IPS-15b (cell line): ENCODE results near the gene NOTCH4.

ENCODE experiments used
- H3K27me3 ChIP-seq: one replicate; pipeline ENCODE4 v1.6.1; 2013; ENCODE audit warnings: low read length; ENCODE audit not compliant: control insufficient read depth, insufficient read depth
- H3K36me3 ChIP-seq: one replicate; pipeline ENCODE4 v1.6.1; 2013; ENCODE audit warnings: low read length; ENCODE audit not compliant: control insufficient read depth, insufficient read depth
- H3K4me1 ChIP-seq: one replicate; pipeline ENCODE4 v1.6.1; 2013; ENCODE audit warnings: mild to moderate bottlenecking, low read length; ENCODE audit not compliant: control insufficient read depth, insufficient read depth
- H3K4me3 ChIP-seq: one replicate; pipeline ENCODE4 v1.5.1; 2013; ENCODE audit warnings: low read depth, low read length
- H3K9ac ChIP-seq: one replicate; pipeline ENCODE4 v1.6.1; 2013; ENCODE audit warnings: low read depth, mild to moderate bottlenecking, low read length
- H3K9me3 ChIP-seq: one replicate; pipeline ENCODE4 v1.6.1; 2013; ENCODE audit warnings: mild to moderate bottlenecking, low read length; ENCODE audit not compliant: control insufficient read depth, insufficient read depth

The NOTCH4 gene

GRCh38 chr6:32164295-32164694, 59.6 kb downstream of the NOTCH4 start, which contains the start of gene EGFL8:
Gene EGFL8, plus strand, starts transcription at chr6:32164595. Its CDS starts 1,571 bp downstream, at chr6:32166166.
- peaks cover 7% of the 10 kb centered on the region for H3K36me3 ChIP-seq
- H3K4me3 ChIP-seq = no peak within 1 kb of the TSS
- H3K27me3 ChIP-seq = no peaks in the 10 kb centered on the region
- no peaks in the 10 kb centered on the region for H3K9me3 ChIP-seq
- peaks cover 7% of the 10 kb centered on the region for H3K4me1 ChIP-seq
- H3K9ac ChIP-seq = no peak within 1 kb of the TSS

DNA sequence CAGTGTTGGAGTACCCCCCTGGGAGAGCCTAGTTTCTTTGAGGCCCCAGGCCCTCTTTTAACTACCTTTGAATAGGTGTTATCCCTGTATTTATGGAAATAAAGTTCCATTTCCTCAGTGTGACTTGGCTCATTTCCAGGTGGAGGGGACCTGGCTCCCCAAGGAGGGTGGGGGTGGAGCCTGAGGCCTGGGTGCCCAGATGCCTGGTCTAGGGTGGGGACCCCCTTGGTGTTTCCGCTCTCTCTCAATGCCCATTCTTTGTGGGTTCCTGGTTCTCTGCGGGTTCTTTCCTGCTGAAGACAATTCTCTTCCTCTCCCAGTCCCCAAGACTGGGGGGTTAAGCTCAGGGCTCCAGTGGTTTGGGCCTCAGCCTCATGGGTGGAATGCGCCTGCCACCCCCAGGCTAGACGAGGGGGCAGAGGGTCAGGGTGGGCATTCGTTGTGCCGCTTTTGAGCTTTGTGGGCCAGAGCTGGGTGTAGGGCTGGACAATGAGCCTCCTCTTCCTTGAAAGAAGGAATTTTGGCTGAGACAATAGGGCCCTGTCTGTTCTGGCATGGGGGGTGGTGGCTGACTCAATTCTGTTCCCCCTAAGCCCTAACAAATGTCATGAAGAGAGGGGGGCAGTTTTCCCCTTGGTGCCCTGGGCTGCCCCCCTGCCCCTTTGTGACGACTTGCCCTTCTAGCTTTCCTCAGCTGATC, 60.2 kb downstream of the NOTCH4 start:
- Histone ChIP-seq H3K27me3 (no peaks in the 10 kb centered on the region), H3K9ac (no peak overlapping the region), H3K36me3 (peaks cover 4% of the 10 kb centered on the region), H3K4me3 (no peak overlapping the region), H3K9me3 (no peaks in the 10 kb centered on the region), H3K4me1 (peaks cover 7% of the 10 kb centered on the region)

DNA sequence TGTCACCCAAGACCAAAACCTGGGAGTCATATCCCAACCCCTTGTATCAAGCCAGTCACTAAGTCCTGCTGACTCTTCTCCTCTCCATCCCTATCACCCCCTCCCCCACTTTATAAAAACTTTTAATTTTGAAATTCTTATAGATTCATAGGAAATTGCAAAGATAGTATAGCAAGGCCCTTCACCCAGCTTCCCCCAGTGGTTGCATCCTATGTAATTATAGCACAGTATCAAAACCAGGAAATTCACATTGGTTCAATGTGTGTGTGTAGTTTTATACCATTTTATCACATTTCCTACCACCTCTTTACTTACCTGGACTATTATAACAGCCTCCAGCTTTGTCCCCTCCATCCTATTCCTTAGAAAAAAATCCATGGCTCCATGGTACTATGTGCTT, 65.8 kb downstream of the NOTCH4 start:
- no peak overlapping the region for H3K4me3 ChIP-seq
- no peak overlapping the region for H3K9ac ChIP-seq
- H3K36me3 ChIP-seq = peaks cover 12% of the 10 kb centered on the region
- no peaks in the 10 kb centered on the region for H3K9me3 ChIP-seq
- H3K4me1 ChIP-seq = peaks cover 3% of the 10 kb centered on the region
- H3K27me3 ChIP-seq = peaks cover 2% of the 10 kb centered on the region

GRCh38 chr6:32156891-32157290, 67.0 kb downstream of the NOTCH4 start:
- Histone ChIP-seq H3K9ac (no peak overlapping the region), H3K36me3 (peaks cover 9% of the 10 kb centered on the region), H3K27me3 (peaks cover 14% of the 10 kb centered on the region), H3K4me1 (peaks cover 13% of the 10 kb centered on the region), H3K9me3 (no peaks in the 10 kb centered on the region), H3K4me3 (no peak overlapping the region)

DNA sequence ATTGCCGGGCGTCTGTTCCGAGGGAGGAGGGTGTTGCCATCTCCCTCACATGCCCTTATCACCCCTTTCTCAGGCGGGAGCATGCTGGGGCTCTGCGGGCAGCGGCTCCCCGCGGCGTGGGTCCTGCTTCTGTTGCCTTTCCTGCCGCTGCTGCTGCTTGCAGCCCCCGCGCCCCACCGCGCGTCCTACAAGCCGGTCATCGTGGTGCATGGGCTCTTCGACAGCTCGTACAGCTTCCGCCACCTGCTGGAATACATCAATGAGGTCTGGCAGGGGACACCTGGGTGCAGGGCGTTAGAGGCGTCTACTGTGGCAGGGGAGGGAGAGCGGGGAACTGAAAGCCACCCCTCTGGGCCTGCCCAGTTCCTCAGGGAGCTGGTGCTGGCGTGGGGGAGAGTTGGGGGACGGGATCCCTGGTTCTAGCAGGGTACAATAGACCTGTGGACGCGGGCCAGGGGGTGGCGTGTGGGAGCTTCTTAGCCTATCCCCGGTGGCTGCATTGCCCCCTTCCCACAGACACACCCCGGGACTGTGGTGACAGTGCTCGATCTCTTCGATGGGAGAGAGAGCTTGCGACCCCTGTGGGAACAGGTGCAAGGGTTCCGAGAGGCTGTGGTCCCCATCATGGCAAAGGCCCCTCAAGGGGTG, 69.2 kb downstream of the NOTCH4 start:
- Histone ChIP-seq H3K9ac (peak overlapping the region; percentile 67), H3K9me3 (no peaks in the 10 kb centered on the region), H3K27me3 (peaks cover 32% of the 10 kb centered on the region), H3K36me3 (peaks cover 9% of the 10 kb centered on the region), H3K4me1 (peaks cover 16% of the 10 kb centered on the region), H3K4me3 (peak overlapping the region; percentile 92)

- H3K9me3 ChIP-seq = no peaks in the 10 kb centered on the region
- peak within 1 kb of the TSS; percentile 92 for H3K4me3 ChIP-seq
- H3K36me3 ChIP-seq = peaks cover 9% of the 10 kb centered on the region
- peaks cover 40% of the 10 kb centered on the region for H3K27me3 ChIP-seq
- H3K4me1 ChIP-seq = peaks cover 16% of the 10 kb centered on the region
- peak within 1 kb of the TSS; percentile 67 for H3K9ac ChIP-seq
Observed at GRCh38 chr6:32153564-32154513, 70.0 kb downstream of the NOTCH4 start, which contains the start of gene PPT2. Gene PPT2, plus strand, starts transcription at chr6:32154141. Its CDS starts 454 bp downstream, at chr6:32154595.

- peaks cover 16% of the 10 kb centered on the region for H3K4me1 ChIP-seq
- H3K27me3 ChIP-seq = peaks cover 41% of the 10 kb centered on the region
- H3K9ac ChIP-seq = no peak overlapping the region
- no peaks in the 10 kb centered on the region for H3K9me3 ChIP-seq
- H3K36me3 ChIP-seq = peaks cover 5% of the 10 kb centered on the region
- peak overlapping the region; percentile 92 for H3K4me3 ChIP-seq
Observed at GRCh38 chr6:32152769-32153563, 70.9 kb downstream of the NOTCH4 start.

GRCh38 chr6:32151863-32152768, 71.8 kb downstream of the NOTCH4 start, which contains the start of gene PRRT1:
Gene PRRT1, minus strand, starts transcription at chr6:32151939. Its CDS starts 112 bp downstream, at chr6:32151827.
- Histone ChIP-seq H3K4me1 (peaks cover 16% of the 10 kb centered on the region), H3K4me3 (peak within 1 kb of the TSS; percentile 92), H3K36me3 (no peaks in the 10 kb centered on the region), H3K27me3 (peaks cover 45% of the 10 kb centered on the region), H3K9me3 (no peaks in the 10 kb centered on the region), H3K9ac (no peak within 1 kb of the TSS)

GRCh38 chr6:32151181-32151862, 72.5 kb downstream of the NOTCH4 start:
- Histone ChIP-seq H3K27me3 (peaks cover 48% of the 10 kb centered on the region), H3K9ac (no peak overlapping the region), H3K36me3 (no peaks in the 10 kb centered on the region), H3K4me1 (peaks cover 22% of the 10 kb centered on the region), H3K9me3 (no peaks in the 10 kb centered on the region), H3K4me3 (peak overlapping the region; percentile 31)
